ENCODE data around the gene RNU7-1. TPM values are rescaled to one million over a fixed set of nuclear protein-coding genes. Genes with fewer than 3 reads are reported as not detected.

RNU7-1 gene
- total RNA-seq (2014; rRNA removed; shearing (Covaris generic)) (not detected in 2 replicates), polyA plus RNA-seq (2016; fragmentation: Nextera tagmentation; extraction: Ambion mirVana) (not detected in 2 replicates)

DNA sequence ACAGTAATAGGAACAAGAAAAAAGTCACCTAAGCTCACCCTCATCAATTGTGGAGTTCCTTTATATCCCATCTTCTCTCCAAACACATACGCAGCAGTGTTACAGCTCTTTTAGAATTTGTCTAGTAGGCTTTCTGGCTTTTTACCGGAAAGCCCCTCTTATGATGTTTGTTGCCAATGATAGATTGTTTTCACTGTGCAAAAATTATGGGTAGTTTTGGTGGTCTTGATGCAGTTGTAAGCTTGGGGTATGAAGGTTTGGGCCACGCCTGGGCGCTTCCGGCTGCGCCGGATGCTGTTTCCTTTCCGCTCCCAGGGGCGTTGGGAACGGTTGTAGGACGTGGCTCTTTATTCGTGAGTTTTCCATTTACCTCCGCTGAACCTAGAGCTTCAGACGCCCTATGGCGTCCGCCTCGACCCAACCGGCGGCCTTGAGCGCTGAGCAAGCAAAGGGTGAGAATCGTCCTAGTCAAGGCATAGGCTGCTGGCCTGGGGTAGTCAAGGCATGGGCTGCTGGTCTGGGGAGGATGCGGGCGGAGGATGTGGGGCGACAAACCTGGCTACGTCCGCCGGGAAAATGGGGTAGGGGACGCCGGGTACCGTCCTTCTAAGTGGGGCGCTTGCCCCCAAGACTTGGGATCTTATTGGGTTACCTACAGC, at the start of gene RNU7-1, which contains the start of gene C12orf57:
RNU7-1 (plus strand) TSS at position 95 of the 659 bp plus-strand sequence.
C12orf57 (plus strand) TSS at position 301 of the 659 bp plus-strand sequence; CDS start at position 401, 100 bp downstream.
- H3K79me2 ChIP-seq (ENCODE audit: insufficient read depth) = peaks cover 11% of the 10 kb centered on the region; the same call in 1 of the 2 replicates
- 0 out of 2 replicates have a peak, but pooled peaks cover 5% of the 10 kb centered on the region for H3K36me3 ChIP-seq (ENCODE audit: low read depth)
- H3K27ac ChIP-seq = peak within 1 kb of the TSS; percentile 92
- H3K9me3 ChIP-seq (ENCODE audit: low read depth) = no peaks in the 10 kb centered on the region
- H4K20me1 ChIP-seq (ENCODE audit: insufficient read depth) = no peaks in the 10 kb centered on the region
- 1% methylated on average over 29 to 31 of the region's 31 CpGs for WGBS, 2 experiments (ENCODE audit: low coverage in 1 of 2, low lambda C conversion rate in 2 of 2, missing lambda C conversion rate in 2 of 2)
- peak within 1 kb of the TSS; percentile 76 for H3K4me2 ChIP-seq (ENCODE audit: unreplicated experiment)
- TF ChIP-seq EZH2phosphoT487 (IDR thresholded peaks at IDR 0.05; ENCODE audit: insufficient read depth, low read depth) (no peak), EZH2 (IDR thresholded peaks at IDR 0.05; ENCODE audit: insufficient read depth, poor library complexity, severe bottlenecking) (no peak)
- peaks cover 51% of the 10 kb centered on the region for H3F3A ChIP-seq (ENCODE audit: insufficient read depth)
- H3K9me2 ChIP-seq (ENCODE audit: insufficient read depth) = no peaks in the 10 kb centered on the region
- in situ Hi-C loops (cut with MboI) = loop anchor here (10.0 kb wide), 1 partner anchor 171 kb away; no protein-coding TSS in a partner anchor
- H3K4me1 ChIP-seq (ENCODE audit: insufficient read depth) = peaks cover 17% of the 10 kb centered on the region
- peak within 1 kb of the TSS; percentile 82 for H3K4me3 ChIP-seq
- peak; percentile 90 for DNase-seq
- H3K9ac ChIP-seq = peak within 1 kb of the TSS; percentile 89
- H2AFZ ChIP-seq = peak within 1 kb of the TSS; percentile 31
- H3K27me3 ChIP-seq (replicated peaks; ENCODE audit: insufficient read depth) = no peaks in the 10 kb centered on the region

DNA sequence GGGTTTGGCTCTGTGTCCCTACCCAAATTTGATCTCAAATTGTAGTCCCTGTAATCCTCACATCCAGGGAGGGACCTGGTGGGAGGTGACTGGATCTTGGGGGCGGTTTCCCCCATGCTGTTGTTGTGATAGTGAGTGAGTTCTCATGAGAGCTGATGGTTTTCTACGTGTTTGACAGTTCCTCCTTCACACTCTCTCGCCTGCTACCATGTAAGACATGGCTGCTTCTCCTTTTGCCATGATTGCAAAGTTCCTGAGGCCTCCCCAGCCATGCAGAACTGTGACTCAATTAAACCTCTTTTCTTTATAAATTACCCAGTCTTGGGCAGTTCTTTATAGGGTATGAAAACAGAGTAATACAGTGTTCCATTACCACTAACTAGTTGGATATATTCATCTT, 49.3 kb upstream of the RNU7-1 start:
- peaks cover 10% of the 10 kb centered on the region; the same call in 1 of the 2 replicates for H3K4me1 ChIP-seq (ENCODE audit: insufficient read depth)
- DNase-seq = no peak
- H3K9ac ChIP-seq = no peak overlapping the region
- peaks cover 17% of the 10 kb centered on the region for H3F3A ChIP-seq (ENCODE audit: insufficient read depth)
- no peak overlapping the region for H3K27ac ChIP-seq
- WGBS, 2 experiments (ENCODE audit: low coverage in 1 of 2, low lambda C conversion rate in 2 of 2, missing lambda C conversion rate in 2 of 2) = 90 to 97% methylated on average over 3 of the region's 3 CpGs
- H4K20me1 ChIP-seq (ENCODE audit: insufficient read depth) = no peaks in the 10 kb centered on the region
- no peak overlapping the region for H2AFZ ChIP-seq
- H3K27me3 ChIP-seq (replicated peaks; ENCODE audit: insufficient read depth) = no peaks in the 10 kb centered on the region
- in situ Hi-C loops (cut with MboI) = no loop called here
- no peaks in the 10 kb centered on the region for H3K9me3 ChIP-seq (ENCODE audit: low read depth)
- TF ChIP-seq EZH2phosphoT487 (IDR thresholded peaks at IDR 0.05; ENCODE audit: insufficient read depth, low read depth) (no peak), EZH2 (IDR thresholded peaks at IDR 0.05; ENCODE audit: insufficient read depth, poor library complexity, severe bottlenecking) (no peak)
- H3K4me3 ChIP-seq = no peak overlapping the region
- no peaks in the 10 kb centered on the region for H3K9me2 ChIP-seq (ENCODE audit: insufficient read depth)
- no peak overlapping the region for H3K4me2 ChIP-seq (ENCODE audit: unreplicated experiment)
- no peaks in the 10 kb centered on the region for H3K79me2 ChIP-seq (ENCODE audit: insufficient read depth)
- no peaks in the 10 kb centered on the region for H3K36me3 ChIP-seq (ENCODE audit: low read depth)

DNA sequence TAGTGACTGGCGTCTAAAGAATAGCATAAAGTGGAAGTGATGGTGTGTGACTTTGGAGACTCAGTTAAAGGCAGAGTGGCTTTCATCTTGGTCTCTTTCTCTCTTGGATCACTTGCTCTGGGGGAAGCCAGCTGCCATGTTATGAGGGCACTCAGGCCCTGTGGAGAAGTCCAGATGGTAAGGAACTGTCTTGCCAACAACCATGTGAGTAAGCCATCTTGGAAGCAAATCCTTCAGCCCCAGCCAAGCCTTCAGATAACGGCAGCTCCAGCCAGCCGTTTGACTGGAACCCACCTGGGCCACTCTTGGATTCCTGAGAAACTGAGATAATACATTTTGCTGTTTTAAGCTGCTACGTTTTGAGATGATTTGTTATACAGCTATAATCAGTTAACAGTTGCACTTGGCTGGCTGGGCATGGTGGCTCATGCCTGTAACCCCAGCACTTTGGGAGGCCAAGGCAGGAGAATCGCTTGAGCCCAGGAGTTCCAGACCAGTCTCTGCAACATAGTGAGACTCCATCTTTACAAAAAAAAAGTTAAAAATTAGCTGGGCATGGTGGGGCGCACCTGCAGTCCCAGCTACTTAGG, 46.7 kb upstream of the RNU7-1 start:
- Histone ChIP-seq H3K4me2 (ENCODE audit: unreplicated experiment) (no peak overlapping the region), H3K4me1 (ENCODE audit: insufficient read depth) (no peaks in the 10 kb centered on the region), H3K36me3 (ENCODE audit: low read depth) (no peaks in the 10 kb centered on the region), H3K27me3 (replicated peaks; ENCODE audit: insufficient read depth) (no peaks in the 10 kb centered on the region), H3F3A (ENCODE audit: insufficient read depth) (no peaks in the 10 kb centered on the region), H3K4me3 (no peak overlapping the region), H3K27ac (no peak overlapping the region), H3K79me2 (ENCODE audit: insufficient read depth) (no peaks in the 10 kb centered on the region), H3K9me3 (ENCODE audit: low read depth) (no peaks in the 10 kb centered on the region), H3K9me2 (ENCODE audit: insufficient read depth) (no peaks in the 10 kb centered on the region), H2AFZ (no peak overlapping the region), H3K9ac (no peak overlapping the region), H4K20me1 (ENCODE audit: insufficient read depth) (no peaks in the 10 kb centered on the region)
- WGBS, 2 experiments (ENCODE audit: low coverage in 1 of 2, low lambda C conversion rate in 2 of 2, missing lambda C conversion rate in 2 of 2) = 53% methylated on average over 6 of the region's 6 CpGs
- TF ChIP-seq EZH2 (IDR thresholded peaks at IDR 0.05; ENCODE audit: insufficient read depth, poor library complexity, severe bottlenecking) = no peak
- TF ChIP-seq EZH2phosphoT487 (IDR thresholded peaks at IDR 0.05; ENCODE audit: insufficient read depth, low read depth) = no peak
- in situ Hi-C loops (cut with MboI) = no loop called here
- no peak for DNase-seq

DNA sequence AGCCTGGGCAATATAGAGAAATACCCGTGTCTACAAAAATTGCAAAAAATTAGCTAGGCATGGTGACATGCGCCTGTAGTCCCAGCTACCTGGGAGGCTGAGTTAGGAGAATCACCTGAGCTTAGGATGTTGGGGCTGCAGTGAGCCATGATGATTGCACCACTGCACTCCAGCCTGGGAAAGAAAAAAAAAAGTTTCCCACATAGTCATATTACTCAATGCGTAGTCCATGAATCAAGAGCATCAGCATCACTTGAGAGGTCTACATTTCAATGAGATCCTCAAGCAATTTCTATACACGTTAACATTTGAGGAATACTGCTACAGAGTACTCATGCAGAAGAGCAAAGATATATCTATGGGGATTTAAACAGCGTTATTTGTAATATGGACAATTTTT, 44.2 kb upstream of the RNU7-1 start:
- in situ Hi-C loops (cut with MboI) = no loop called here
- Histone ChIP-seq H3K4me1 (ENCODE audit: insufficient read depth) (peaks cover 4% of the 10 kb centered on the region; the same call in 1 of the 2 replicates), H3K36me3 (ENCODE audit: low read depth) (no peaks in the 10 kb centered on the region), H3K9ac (no peak overlapping the region), H3K4me2 (ENCODE audit: unreplicated experiment) (no peak overlapping the region), H3K9me3 (ENCODE audit: low read depth) (no peaks in the 10 kb centered on the region), H3K27me3 (replicated peaks; ENCODE audit: insufficient read depth) (no peaks in the 10 kb centered on the region), H3F3A (ENCODE audit: insufficient read depth) (no peaks in the 10 kb centered on the region), H3K27ac (no peak overlapping the region), H4K20me1 (ENCODE audit: insufficient read depth) (no peaks in the 10 kb centered on the region), H3K79me2 (ENCODE audit: insufficient read depth) (no peaks in the 10 kb centered on the region), H3K9me2 (ENCODE audit: insufficient read depth) (no peaks in the 10 kb centered on the region), H2AFZ (no peak overlapping the region), H3K4me3 (no peak overlapping the region)
- DNase-seq = no peak
- TF ChIP-seq EZH2 (IDR thresholded peaks at IDR 0.05; ENCODE audit: insufficient read depth, poor library complexity, severe bottlenecking) (no peak), EZH2phosphoT487 (IDR thresholded peaks at IDR 0.05; ENCODE audit: insufficient read depth, low read depth) (no peak)
- 90% methylated on average over 5 of the region's 5 CpGs for WGBS, 2 experiments (ENCODE audit: low coverage in 1 of 2, low lambda C conversion rate in 2 of 2, missing lambda C conversion rate in 2 of 2)
